Measurements from ENCODE around the gene ANKRD13B. TPM values are rescaled to one million over a fixed set of nuclear protein-coding genes. Genes with fewer than 3 reads are reported as not detected.
A peak's percentile ranks its signal among the peaks of the same experiment; 100 is the strongest.

Gene ANKRD13B
- total and polyA plus RNA-seq, 5 donors: 5.0 to 11.0 (median 6.7) TPM

DNA sequence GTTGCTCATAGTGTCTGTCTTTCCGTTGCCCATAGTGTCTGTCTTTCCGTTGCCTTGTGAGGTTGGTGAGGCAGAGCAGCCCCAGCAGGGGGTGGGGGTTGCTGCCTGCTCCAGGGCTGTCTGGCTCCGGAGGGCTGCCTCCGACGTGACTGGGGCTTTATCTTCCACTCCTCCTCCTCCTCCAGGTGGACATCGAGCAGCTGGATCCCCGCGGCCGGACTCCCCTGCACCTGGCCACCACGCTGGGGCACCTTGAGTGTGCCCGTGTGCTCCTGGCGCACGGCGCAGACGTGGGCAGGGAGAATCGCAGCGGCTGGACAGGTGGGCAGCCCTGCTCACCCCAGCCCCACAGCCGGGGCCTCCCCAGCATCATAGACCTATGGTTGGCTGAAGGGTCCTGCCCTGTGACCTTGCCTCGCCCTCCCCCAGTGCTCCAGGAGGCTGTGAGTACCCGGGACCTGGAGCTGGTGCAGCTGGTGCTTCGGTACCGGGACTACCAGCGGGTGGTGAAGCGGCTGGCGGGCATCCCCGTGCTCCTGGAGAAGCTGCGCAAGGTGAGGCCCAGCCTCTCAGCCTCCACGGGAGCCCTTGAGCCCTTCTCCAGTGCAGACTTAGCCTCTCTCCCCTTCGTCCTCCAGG, 14.7 kb downstream of the ANKRD13B start:
- WGBS: 88% methylated on average over 29 of the region's 29 CpGs
- Histone ChIP-seq H3K4me3 (ENCODE audit: low read length) (no peak overlapping the region), H3K27ac (ENCODE audit: low read length) (no peak overlapping the region), H3K4me1 (ENCODE audit: control insufficient read depth, insufficient read depth, low read length) (no peaks in the 10 kb centered on the region), H3K27me3 (ENCODE audit: control insufficient read depth, insufficient read depth) (no peaks in the 10 kb centered on the region), H3K9me3 (ENCODE audit: control insufficient read depth, low read length) (no peaks in the 10 kb centered on the region)
- no peak for ATAC-seq
- intact Hi-C loops (cut with DNase I): no loop called here
- DNase-seq: peak in 2 of 3 donors; percentile 45 to 52

DNA sequence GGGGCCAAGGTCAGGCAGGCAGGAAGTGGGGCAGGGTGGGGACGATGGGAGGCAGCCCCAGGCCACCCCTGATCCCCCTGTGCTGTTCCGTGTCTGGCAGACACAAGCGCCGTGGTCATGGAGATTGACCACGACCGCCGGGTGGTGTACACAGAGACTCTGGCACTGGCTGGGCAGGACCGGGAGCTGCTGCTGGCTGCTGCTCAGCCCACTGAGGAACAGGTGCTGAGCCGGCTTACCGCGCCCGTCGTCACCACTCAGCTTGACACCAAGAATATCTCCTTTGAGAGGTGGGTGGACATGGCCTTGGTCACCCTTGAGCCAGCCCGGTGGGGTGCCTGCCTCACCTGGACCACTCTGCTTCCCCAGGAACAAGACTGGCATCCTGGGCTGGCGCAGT, 16.1 kb downstream of the ANKRD13B start:
- H3K27ac ChIP-seq (ENCODE audit: low read length): no peak overlapping the region

DNA sequence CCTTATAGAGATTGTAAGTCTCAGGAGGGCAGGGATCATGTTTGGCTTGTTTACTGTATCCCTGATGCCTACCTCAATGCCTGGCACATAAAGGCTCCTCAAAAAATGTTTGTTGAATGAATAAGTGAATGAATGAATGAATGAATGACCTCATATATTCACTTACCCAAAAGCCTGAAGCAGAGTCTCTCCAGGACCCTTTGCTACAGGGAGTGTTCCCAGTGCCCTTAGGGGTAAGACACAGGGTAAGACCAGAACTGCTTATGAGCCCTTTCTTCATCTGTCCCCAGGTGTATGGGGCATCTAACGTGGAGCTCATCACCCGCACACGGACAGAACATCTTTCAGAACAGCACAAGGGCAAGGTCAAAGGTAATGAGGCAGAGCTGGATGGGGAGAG, 17.5 kb downstream of the ANKRD13B start:
- ATAC-seq: no peak
- Histone ChIP-seq H3K9me3 (ENCODE audit: control insufficient read depth, low read length) (no peaks in the 10 kb centered on the region), H3K4me3 (ENCODE audit: low read length) (no peak overlapping the region), H3K4me1 (ENCODE audit: control insufficient read depth, insufficient read depth, low read length) (peaks cover 4% of the 10 kb centered on the region), H3K27me3 (ENCODE audit: control insufficient read depth, insufficient read depth) (no peaks in the 10 kb centered on the region), H3K27ac (ENCODE audit: low read length) (no peak overlapping the region)
- 78% methylated on average over 3 of the region's 3 CpGs for WGBS
- no peak for DNase-seq
- intact Hi-C loops (cut with DNase I): no loop called here

More for the DNA sequence above, 16.1 kb downstream of the ANKRD13B start:
- ATAC-seq (no peak), DNase-seq (peak in 1 of 3 donors; percentile 57)
- H3K27me3 ChIP-seq (ENCODE audit: control insufficient read depth, insufficient read depth): no peaks in the 10 kb centered on the region
- intact Hi-C loops (cut with DNase I): no loop called here
- H3K4me1 ChIP-seq (ENCODE audit: control insufficient read depth, insufficient read depth, low read length): peaks cover 4% of the 10 kb centered on the region
- H3K4me3 ChIP-seq (ENCODE audit: low read length): no peak overlapping the region
- WGBS: 85% methylated on average over 15 of the region's 15 CpGs
- H3K9me3 ChIP-seq (ENCODE audit: control insufficient read depth, low read length): no peaks in the 10 kb centered on the region

DNA sequence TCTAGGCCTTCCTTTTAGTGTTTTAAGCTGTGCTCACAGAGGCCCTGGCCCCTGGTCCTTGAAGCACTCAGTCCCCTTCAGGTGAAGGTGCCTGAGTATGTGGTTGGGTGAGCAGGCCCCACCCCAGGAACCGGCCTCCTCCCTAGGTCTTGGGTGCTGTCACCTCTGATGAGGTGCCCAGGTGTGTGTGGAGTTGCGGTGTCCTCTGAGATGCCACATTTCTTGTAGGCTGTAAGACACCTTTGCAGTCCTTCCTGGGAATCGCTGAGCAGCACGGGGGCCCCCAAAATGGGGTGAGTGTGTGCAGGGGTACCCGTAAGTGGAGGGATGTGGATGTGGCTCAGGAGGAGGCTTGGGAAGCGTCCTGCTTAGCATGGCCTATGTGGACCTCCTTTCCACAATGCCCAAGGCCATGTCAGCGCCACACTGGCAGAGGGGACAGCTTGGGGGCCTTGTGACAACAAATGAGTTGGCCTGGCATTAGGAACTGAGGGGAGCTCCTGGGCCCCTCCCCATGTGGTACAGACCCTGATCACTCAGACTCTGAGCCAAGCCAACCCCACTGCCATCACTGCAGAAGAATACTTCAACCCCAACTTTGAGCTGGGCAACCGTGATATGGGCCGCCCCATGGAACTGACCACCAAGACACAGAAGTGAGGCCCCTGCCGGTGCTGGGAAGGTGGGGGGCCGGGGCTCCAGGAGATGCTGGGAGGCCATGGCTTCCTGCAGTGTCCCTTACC, 18.6 kb downstream of the ANKRD13B start:
- 98% methylated on average over 11 of the region's 11 CpGs for WGBS
- H3K27ac ChIP-seq (ENCODE audit: low read length): no peak overlapping the region
- no peak overlapping the region for H3K4me3 ChIP-seq (ENCODE audit: low read length)
- DNase-seq: peak in 1 of 3 donors; percentile 40
- peaks cover 4% of the 10 kb centered on the region for H3K4me1 ChIP-seq (ENCODE audit: control insufficient read depth, insufficient read depth, low read length)
- no peaks in the 10 kb centered on the region for H3K9me3 ChIP-seq (ENCODE audit: control insufficient read depth, low read length)
- ATAC-seq: no peak
- intact Hi-C loops (cut with DNase I): no loop called here
- H3K27me3 ChIP-seq (ENCODE audit: control insufficient read depth, insufficient read depth): no peaks in the 10 kb centered on the region

DNA sequence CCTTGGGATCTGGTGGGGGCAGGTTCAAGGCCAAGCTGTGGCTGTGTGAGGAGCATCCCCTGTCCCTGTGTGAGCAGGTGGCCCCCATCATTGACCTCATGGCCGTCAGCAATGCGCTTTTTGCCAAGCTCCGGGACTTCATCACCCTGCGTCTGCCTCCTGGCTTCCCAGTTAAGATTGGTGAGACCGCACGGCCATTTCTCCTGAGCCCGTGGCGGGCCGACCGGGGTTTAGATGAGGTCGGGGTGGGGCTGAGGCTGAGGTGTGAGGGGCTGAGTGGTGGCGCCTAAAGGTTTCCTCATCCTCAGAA, 19.1 kb downstream of the ANKRD13B start:
- H3K9me3 ChIP-seq (ENCODE audit: control insufficient read depth, low read length): no peaks in the 10 kb centered on the region
- no peaks in the 10 kb centered on the region for H3K27me3 ChIP-seq (ENCODE audit: control insufficient read depth, insufficient read depth)
- peak in 1 of 3 donors; percentile 60 for DNase-seq
- no peak overlapping the region for H3K4me3 ChIP-seq (ENCODE audit: low read length)
- WGBS: 92% methylated on average over 12 of the region's 12 CpGs
- intact Hi-C loops (cut with DNase I): no loop called here
- H3K4me1 ChIP-seq (ENCODE audit: control insufficient read depth, insufficient read depth, low read length): peaks cover 4% of the 10 kb centered on the region
- no peak overlapping the region for H3K27ac ChIP-seq (ENCODE audit: low read length)
- no peak for ATAC-seq

DNA sequence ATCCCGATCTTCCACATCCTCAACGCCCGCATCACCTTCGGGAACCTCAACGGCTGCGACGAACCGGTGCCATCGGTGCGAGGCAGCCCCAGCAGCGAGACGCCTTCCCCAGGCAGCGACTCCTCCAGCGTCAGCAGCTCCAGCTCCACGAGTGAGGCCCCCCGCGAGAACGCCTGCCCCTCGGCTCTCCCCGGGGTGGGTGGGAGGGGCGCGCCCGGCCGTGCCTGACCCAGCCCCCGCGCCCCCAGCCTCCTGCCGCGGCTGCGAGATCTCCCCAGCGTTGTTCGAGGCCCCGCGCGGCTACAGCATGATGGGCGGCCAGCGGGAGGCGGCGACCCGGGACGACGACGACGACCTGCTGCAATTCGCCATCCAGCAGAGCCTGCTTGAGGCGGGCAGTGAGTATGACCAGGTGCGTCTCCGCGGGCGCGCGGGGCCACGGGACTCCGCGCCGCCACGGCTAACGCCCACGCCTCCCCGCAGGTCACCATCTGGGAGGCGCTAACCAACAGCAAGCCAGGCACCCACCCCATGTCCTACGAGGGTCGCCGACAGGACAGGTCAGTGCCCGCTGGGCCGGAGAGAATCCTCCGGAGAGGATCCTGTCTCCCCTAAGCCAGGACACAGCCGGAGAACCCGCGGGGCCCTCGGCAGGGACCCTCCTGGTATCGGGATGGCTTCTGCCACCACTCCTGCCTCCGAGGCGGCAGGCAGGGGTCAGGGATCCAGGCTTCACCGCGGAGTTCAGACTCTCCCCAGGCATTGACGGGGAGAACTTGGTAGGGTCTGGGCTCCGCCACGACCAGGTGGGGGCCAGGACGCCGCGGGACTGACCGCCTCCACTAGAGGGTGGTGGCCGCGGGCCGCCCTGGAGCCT, 19.7 kb downstream of the ANKRD13B start:
- DNase-seq: peak in 2 of 3 donors; percentile 64 to 74
- no peaks in the 10 kb centered on the region for H3K9me3 ChIP-seq (ENCODE audit: control insufficient read depth, low read length)
- no peak overlapping the region for H3K27ac ChIP-seq (ENCODE audit: low read length)
- H3K4me1 ChIP-seq (ENCODE audit: control insufficient read depth, insufficient read depth, low read length): peaks cover 4% of the 10 kb centered on the region
- no peak overlapping the region for H3K4me3 ChIP-seq (ENCODE audit: low read length)
- ATAC-seq: no peak
- H3K27me3 ChIP-seq (ENCODE audit: control insufficient read depth, insufficient read depth): no peaks in the 10 kb centered on the region
- whole genome bisulfite sequencing: 51% methylated on average over 85 of the region's 85 CpGs
- intact Hi-C loops (cut with DNase I): no loop called here

DNA sequence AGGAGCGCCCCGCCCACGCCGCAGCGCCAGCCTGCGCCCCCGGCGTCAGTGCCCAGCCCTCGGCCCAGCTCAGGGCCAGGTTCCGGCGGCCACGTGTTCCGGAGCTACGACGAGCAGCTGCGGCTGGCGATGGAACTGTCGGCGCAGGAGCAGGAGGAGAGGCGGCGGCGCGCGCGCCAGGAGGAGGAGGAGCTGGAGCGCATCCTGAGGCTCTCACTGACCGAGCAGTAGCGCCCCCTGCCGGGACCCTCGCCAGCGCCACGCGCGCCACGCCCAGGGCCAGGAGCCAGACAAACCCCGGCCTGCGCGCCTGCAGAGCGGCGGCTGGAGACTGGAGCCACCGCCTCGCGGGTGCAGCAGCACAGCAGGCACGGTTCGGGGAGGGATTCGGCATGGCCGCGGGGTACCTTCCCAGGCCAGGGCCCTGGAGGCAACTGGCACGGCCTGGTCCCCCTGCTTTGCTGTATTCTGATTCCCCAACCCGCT, 20.5 kb downstream of the ANKRD13B start:
- ATAC-seq: peak; percentile 74 to 76
- H3K4me3 ChIP-seq (ENCODE audit: low read length): no peak overlapping the region
- H3K27ac ChIP-seq (ENCODE audit: low read length): no peak overlapping the region
- WGBS: 1% methylated on average over 50 of the region's 50 CpGs
- H3K4me1 ChIP-seq (ENCODE audit: control insufficient read depth, insufficient read depth, low read length): peaks cover 4% of the 10 kb centered on the region
- H3K9me3 ChIP-seq (ENCODE audit: control insufficient read depth, low read length): no peaks in the 10 kb centered on the region
- DNase-seq: peak; percentile 96 to 99 (median 99)
- H3K27me3 ChIP-seq (ENCODE audit: control insufficient read depth, insufficient read depth): no peaks in the 10 kb centered on the region
- intact Hi-C loops (cut with DNase I): no loop called here

DNA sequence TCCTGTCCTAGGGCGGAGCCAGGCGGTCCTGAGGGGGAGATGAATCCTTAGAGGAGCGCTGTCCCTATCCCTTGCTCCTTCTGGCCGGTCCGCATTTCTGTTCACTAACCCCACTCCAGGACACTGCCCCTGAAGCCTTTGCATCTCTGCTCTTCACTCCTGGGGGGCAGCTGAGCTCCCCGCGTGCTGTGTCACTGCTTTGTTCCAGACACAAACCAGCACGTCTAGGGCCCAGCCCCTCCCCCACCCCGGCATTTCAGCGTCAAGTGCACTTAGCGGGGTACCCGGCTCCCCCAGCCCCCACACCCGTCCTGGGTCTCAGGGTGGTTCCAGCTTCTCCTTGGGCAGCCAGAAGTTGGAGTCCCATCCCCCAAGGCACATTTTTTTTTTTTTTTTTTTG, 20.9 kb downstream of the ANKRD13B start:
- H3K9me3 ChIP-seq (ENCODE audit: control insufficient read depth, low read length): no peaks in the 10 kb centered on the region
- H3K4me1 ChIP-seq (ENCODE audit: control insufficient read depth, insufficient read depth, low read length): peaks cover 4% of the 10 kb centered on the region
- DNase-seq: peak; percentile 45 to 79 (median 74)
- intact Hi-C loops (cut with DNase I): no loop called here
- H3K27me3 ChIP-seq (ENCODE audit: control insufficient read depth, insufficient read depth): no peaks in the 10 kb centered on the region
- no peak overlapping the region for H3K4me3 ChIP-seq (ENCODE audit: low read length)
- ATAC-seq: no peak
- no peak overlapping the region for H3K27ac ChIP-seq (ENCODE audit: low read length)
- WGBS: 25% methylated on average over 13 of the region's 13 CpGs

DNA sequence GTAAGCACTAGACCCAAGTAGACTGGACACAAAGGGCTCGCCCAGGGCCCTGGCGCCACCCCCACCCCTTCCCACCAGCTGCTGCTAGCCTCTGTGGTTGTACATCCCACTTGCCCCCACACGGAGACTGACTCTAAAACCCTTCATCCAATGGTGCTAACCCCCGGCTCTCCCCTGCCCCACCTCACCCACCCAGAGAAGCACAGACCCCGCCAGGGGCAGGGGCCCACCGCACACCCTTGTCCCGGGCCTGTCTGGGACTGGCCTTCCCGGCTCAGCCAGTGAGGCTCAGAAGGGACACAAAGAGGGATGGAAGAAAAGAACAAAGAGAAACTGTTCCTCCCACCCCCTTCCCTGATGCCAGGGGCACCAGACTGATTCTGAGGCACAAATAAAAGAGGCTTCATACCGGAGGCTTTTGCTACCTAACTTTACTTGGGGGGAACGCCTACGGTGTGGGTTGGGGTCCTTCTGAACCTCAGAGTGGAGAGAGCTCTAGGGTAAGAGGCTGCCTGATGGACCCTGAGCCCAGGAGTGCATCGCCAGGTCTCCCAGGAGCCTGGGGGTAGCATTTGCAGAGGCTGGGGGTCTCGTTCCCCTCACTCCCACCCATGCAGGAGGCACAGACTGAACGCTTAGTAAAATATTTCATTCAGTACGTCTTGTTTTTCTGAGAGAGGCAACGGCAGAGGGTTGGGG, 21.6 kb downstream of the ANKRD13B start:
- WGBS: 71% methylated on average over 16 of the region's 16 CpGs
- H3K27me3 ChIP-seq (ENCODE audit: control insufficient read depth, insufficient read depth): no peaks in the 10 kb centered on the region
- ATAC-seq (no peak), DNase-seq (peak in 2 of 3 donors; percentile 50 to 71)
- H3K4me3 ChIP-seq (ENCODE audit: low read length): no peak overlapping the region
- intact Hi-C loops (cut with DNase I): no loop called here
- no peaks in the 10 kb centered on the region for H3K9me3 ChIP-seq (ENCODE audit: control insufficient read depth, low read length)
- no peak overlapping the region for H3K27ac ChIP-seq (ENCODE audit: low read length)
- H3K4me1 ChIP-seq (ENCODE audit: control insufficient read depth, insufficient read depth, low read length): peaks cover 6% of the 10 kb centered on the region

DNA sequence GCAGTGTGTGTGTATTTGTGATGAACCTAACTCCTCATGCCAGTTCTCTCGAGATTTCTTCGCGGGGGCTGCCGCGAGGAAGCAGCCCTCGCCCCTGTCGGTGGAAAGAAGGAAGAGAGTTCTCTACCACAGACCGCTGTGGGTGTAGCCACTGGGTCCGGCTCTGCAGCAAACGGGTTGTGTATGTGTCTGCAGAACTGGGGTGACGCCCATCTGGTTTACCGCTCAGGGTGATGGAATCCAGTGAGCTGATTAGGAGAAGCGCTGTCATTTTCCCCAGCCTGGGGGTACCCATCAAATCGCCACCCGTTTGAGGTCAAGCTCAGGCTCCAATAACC, 22.1 kb downstream of the ANKRD13B start:
- ATAC-seq (no peak), DNase-seq (peak; percentile 46 to 77 (median 71))
- Histone ChIP-seq H3K4me3 (ENCODE audit: low read length) (no peak overlapping the region), H3K27me3 (ENCODE audit: control insufficient read depth, insufficient read depth) (no peaks in the 10 kb centered on the region), H3K9me3 (ENCODE audit: control insufficient read depth, low read length) (no peaks in the 10 kb centered on the region), H3K4me1 (ENCODE audit: control insufficient read depth, insufficient read depth, low read length) (peaks cover 7% of the 10 kb centered on the region), H3K27ac (ENCODE audit: low read length) (no peak overlapping the region)
- 48% methylated on average over 15 of the region's 15 CpGs for WGBS
- intact Hi-C loops (cut with DNase I): no loop called here

Data from right cardiac atrium (tissue), 5 donors.